Transverse colon (tissue), 3 donors: ENCODE results near the gene MEIS2.

Source experiments
- EP300 ChIP-seq: sonication (generic); formaldehyde crosslinking; IDR thresholded peaks from one replicate; pipeline ENCODE4 v1.6.1; 2017; ENCODE audit warnings: antibody characterized with exemption, low read depth
- POLR2A ChIP-seq: fragments of 450-650 bp; IDR thresholded peaks from one replicate; pipeline ENCODE4 v1.6.1; 2016; ENCODE audit warnings: antibody characterized with exemption, mild to moderate bottlenecking, moderate library complexity
- POLR2AphosphoS5 ChIP-seq, 3 donors: sonication (generic); formaldehyde crosslinking; IDR thresholded peaks; one replicate each; pipeline ENCODE4 v1.6.1; 2016; ENCODE audit warnings: antibody characterized with exemption in 3 of 3

DNA sequence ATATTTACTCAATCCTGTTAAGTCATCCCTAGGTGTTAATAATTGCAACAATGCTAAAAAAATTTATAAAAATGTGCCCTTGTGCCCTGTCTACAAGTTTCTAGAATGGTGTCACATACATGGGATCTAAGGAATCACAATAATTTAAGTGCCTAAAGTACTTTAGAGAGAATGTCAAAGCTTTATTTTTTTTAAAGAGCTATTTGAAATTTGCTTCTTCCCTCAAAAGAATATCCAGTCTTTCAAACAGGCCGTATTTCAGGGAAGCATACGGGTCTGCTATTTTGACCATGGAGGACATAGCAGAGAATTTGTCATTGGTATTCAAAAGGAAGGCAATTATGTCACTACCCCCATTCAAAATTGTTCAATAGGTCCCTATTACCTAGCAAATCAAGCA, 29.7 kb downstream of the MEIS2 start:
- TF ChIP-seq EP300 (no peak), POLR2A (no peak), POLR2AphosphoS5 (IDR thresholded peaks at IDR 0.05) (no peak)
